Mucosa of descending colon (tissue), 3 donors: ENCODE measurements around the gene IQCH. TPM values are rescaled to one million over a fixed set of nuclear protein-coding genes. Genes with fewer than 3 reads are reported as not detected.
A peak's percentile ranks its signal among the peaks of the same experiment; 100 is the strongest.
"Not testable (repeated sequence)": the region's sequence is repeated elsewhere in the genome, so short reads cannot be mapped to it uniquely, and the experiment has no call there.

Source experiments
- ATAC-seq: fragments of 200-7000 bp; cut with Tn5 transposase; one replicate; pipeline ENCODE4 v1.9.1; 2020; ENCODE audit warnings: mild to moderate bottlenecking, moderate library complexity
- DNase-seq, 3 donors: peaks; one replicate each; pipeline ENCODE4 v3.0.0-alpha.2; 2020
- H3K36me3 ChIP-seq: fragments of 200-600 bp; one replicate; pipeline ENCODE4 v1.8.0; 2021; ENCODE audit warnings: low read depth, mild to moderate bottlenecking
- H3K4me1 ChIP-seq: fragments of 200-600 bp; one replicate; pipeline ENCODE4 v1.8.0; 2021; ENCODE audit warnings: low read depth, mild to moderate bottlenecking
- H3K4me3 ChIP-seq: fragments of 200-600 bp; one replicate; pipeline ENCODE4 v1.8.0; 2021; ENCODE audit warnings: mild to moderate bottlenecking
- H3K9me3 ChIP-seq: fragments of 200-600 bp; one replicate; pipeline ENCODE4 v1.8.0; 2021; ENCODE audit warnings: mild to moderate bottlenecking
- CTCF ChIP-seq: fragments of 200-600 bp; IDR thresholded peaks from one replicate; pipeline ENCODE4 v1.8.0; 2022; ENCODE audit warnings: antibody characterized with exemption, mild to moderate bottlenecking
- intact Hi-C, 2 donors: fragments of 100-400 bp; cut with DNase I in 1 of 2; cut with micrococcal nuclease in 1 of 2; formaldehyde crosslinking; loops; one replicate each; pipeline versions ENCODE4 v1.11.0 to v1.11.1; 2022; cut with DNase I, micrococcal nuclease
- total RNA-seq, 3 donors: library from RNA; stranded (reverse); fragmentation: NEBNext Ultra II Directional in 2 of 3; extraction: Animal tissue kit (Norgen Biotek cat#: 25700) in 2 of 3; gene quantifications; one replicate each; pipeline versions ENCODE4 v1.2.1 to v1.2.4, GENCODE V29; 2021 to 2023
- donor health status: DM: no; HTN: no; CAD: no; lungs with moderate emphysema.
- donor health status: DM: no; HTN: no; CAD: no.
- donor health status: DM: no; HTN: yes; CAD: no.

Gene IQCH
- total RNA-seq, 3 donors from 2014 or later, result 2.2 to 3.0 (median 2.2) TPM

GRCh38 chr15:67240235-67241131, 14.1 kb upstream of the IQCH start:
- DNase-seq (peak in 1 of 3 donors; percentile 65), ATAC-seq (peak; percentile 79)
- Histone ChIP-seq H3K36me3 (no peaks in the 10 kb centered on the region), H3K4me3 (no peak overlapping the region), H3K9me3 (no peaks in the 10 kb centered on the region), H3K4me1 (peaks cover 17% of the 10 kb centered on the region)
- intact Hi-C loops, result no loop called here
- TF ChIP-seq CTCF, result no peak

- Histone ChIP-seq H3K4me1 (peaks cover 17% of the 10 kb centered on the region), H3K4me3 (no peak overlapping the region), H3K36me3 (no peaks in the 10 kb centered on the region), H3K9me3 (no peaks in the 10 kb centered on the region)
- intact Hi-C loops, result no loop called here
- peak; percentile 36 for ATAC-seq
- TF ChIP-seq CTCF, result no peak
- DNase-seq, result no peak
These were observed 13.3 kb upstream of the IQCH start for GRCh38 chr15:67241132-67241855.

- peaks cover 4% of the 10 kb centered on the region for H3K9me3 ChIP-seq
- DNase-seq (no peak), ATAC-seq (peak; percentile 79)
- intact Hi-C loops, result no loop called here
- H3K36me3 ChIP-seq, result no peaks in the 10 kb centered on the region
- peaks cover 17% of the 10 kb centered on the region for H3K4me1 ChIP-seq
- no peak for TF ChIP-seq CTCF
- H3K4me3 ChIP-seq, result no peak overlapping the region
These were observed 11.9 kb upstream of the IQCH start for GRCh38 chr15:67242708-67243111.

- intact Hi-C loops, result no loop called here
- no peak for TF ChIP-seq CTCF
These were observed 9.6 kb upstream of the IQCH start for GRCh38 chr15:67244971-67245478.

GRCh38 chr15:67246606-67247005, 8.0 kb upstream of the IQCH start:
- H3K4me1 ChIP-seq, result peaks cover 11% of the 10 kb centered on the region
- ATAC-seq, DNase-seq, intact Hi-C loops, H3K4me3 ChIP-seq, H3K36me3 ChIP-seq, H3K9me3 ChIP-seq: not testable (repeated sequence)

More at GRCh38 chr15:67244971-67245478, 9.6 kb upstream of the IQCH start:
- no peak overlapping the region for H3K4me3 ChIP-seq
- peaks cover 17% of the 10 kb centered on the region for H3K4me1 ChIP-seq
- no peak for DNase-seq
- no peaks in the 10 kb centered on the region for H3K36me3 ChIP-seq
- no peak for ATAC-seq
- peaks cover 4% of the 10 kb centered on the region for H3K9me3 ChIP-seq
